Epithelial cell of proximal tubule (primary cell): ENCODE results near the gene DAB2IP. TPM values are rescaled to one million over a fixed set of nuclear protein-coding genes. Genes with fewer than 3 reads are reported as not detected.

Experiments used
- DNase-seq: peaks from one replicate; pipeline ENCODE4 v3.0.0-alpha.2; 2011; ENCODE audit warnings: low read depth
- H3K4me3 ChIP-seq: 2 replicates; pipeline ENCODE4 v1.5.1; 2011; ENCODE audit warnings: low read depth, mild to moderate bottlenecking, low read length
- total RNA-seq: library from RNA; depleted of rRNA; stranded (reverse); fragments of >200 nt; gene quantifications from 2 replicates; pipeline ENCODE4 v1.2.3, GENCODE V29; 2015
- TF ChIP-seq, protein P1 (sequence below): conservative IDR thresholded peaks from 2 replicates; pipeline ENCODE4 v1.5.1; 2012; ENCODE audit warnings: low read depth, mild to moderate bottlenecking, low read length

The DAB2IP gene
- total RNA-seq, 1 donor from 2014 or later: 23.8 TPM

DNA sequence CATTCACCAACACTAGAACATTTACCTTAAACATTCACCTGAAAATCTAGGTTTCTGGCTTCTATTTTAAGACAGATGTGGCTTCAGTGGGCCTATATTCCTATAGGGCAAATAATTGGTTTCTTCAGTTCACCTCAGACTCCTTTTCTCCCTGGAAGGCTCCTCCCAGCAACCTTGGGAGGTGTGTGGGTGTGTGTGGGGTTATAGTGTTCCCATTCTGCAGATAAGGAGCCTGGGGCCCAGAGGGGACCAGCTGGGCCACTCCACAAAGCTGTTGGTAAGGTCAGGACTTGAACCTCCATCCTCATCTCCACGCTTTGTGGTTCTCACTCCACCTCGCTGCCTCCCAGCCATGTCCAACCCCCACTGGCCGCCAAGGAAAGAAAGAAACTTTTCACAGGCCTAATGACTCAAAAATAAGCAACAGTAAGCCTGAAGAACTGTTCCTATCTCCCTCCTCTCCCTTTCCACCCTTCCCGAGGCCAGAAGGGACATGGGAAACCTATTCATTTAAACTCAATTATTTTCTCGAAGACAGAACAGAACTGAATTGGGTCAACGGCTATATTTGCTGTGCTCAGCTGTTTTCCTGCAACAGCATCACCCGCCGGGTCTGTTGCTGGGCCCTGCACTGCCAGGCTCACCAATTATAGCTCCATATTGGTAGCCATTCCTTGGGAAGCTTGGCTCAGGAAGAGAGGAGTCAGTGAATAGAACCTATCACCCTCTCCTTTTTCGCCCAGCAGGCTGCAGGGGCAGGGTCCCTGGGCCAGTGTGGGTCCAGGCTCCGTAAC lies 78.5 kb downstream of the DAB2IP start:
- H3K4me3 ChIP-seq: no peak overlapping the region
- TF ChIP-seq, protein P1, sequence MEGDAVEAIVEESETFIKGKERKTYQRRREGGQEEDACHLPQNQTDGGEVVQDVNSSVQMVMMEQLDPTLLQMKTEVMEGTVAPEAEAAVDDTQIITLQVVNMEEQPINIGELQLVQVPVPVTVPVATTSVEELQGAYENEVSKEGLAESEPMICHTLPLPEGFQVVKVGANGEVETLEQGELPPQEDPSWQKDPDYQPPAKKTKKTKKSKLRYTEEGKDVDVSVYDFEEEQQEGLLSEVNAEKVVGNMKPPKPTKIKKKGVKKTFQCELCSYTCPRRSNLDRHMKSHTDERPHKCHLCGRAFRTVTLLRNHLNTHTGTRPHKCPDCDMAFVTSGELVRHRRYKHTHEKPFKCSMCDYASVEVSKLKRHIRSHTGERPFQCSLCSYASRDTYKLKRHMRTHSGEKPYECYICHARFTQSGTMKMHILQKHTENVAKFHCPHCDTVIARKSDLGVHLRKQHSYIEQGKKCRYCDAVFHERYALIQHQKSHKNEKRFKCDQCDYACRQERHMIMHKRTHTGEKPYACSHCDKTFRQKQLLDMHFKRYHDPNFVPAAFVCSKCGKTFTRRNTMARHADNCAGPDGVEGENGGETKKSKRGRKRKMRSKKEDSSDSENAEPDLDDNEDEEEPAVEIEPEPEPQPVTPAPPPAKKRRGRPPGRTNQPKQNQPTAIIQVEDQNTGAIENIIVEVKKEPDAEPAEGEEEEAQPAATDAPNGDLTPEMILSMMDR: no peak
- DNase-seq: no peak

DNA sequence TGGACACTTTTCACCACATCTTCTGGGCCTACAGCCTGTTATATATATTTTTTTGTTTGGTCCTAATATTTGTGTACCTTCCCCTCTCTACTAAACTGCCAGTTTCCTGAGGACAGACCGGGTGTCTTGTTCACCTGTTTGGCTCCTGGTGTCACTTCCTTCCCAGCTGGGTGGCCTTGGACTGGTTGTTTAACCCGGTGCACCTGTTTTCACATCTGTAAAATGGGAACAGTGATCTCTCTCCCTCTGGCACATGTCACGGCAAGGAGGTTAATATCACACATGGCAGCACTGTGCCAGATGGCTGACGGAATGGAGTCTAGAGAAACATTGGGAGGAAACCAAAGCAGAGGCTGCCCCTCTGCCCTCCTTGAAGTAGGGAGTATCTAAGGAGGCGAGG lies 79.7 kb downstream of the DAB2IP start:
- no peak for DNase-seq
- TF ChIP-seq, protein P1: no peak
- H3K4me3 ChIP-seq: no peak overlapping the region

DNA sequence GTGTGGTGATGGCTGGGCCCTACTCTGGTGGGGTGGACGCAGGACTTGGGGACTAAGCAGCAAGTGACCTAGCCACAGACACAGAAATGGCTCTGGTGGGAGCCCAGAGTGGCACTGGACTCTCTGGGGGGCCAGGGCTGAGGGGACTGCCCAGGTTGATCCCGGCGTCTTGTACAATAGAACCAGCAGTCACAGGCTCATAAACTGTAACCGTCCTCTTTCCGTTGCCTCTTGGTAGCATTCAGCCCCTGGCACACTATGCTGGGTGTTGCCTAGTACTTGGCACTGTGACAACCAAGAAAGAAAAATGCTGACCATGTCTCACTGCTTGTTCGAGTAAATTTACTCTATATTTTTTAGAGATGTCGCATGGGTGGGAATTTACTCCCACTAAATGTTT lies 80.5 kb downstream of the DAB2IP start:
- DNase-seq: no peak
- H3K4me3 ChIP-seq: no peak overlapping the region
- TF ChIP-seq, protein P1: no peak

DNA sequence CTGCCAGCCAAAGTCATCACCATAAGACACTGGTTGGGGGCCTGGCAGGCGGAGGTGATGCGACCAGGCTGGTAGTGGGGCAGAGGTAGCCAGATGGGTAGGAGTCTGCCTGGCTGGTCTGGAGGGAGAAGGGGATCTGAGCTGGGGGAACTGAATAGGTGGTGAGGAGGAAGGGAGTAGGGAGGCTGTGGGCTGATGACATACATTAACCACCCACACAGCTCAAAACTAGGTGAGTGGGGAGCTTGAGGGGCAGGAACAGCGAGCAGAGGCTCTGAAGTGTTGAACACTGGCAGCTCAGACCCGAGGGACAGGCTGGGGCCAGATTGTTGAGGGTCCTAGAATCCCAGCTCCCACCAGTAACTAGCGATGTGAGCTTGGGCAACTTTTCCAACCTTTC lies 81.0 kb downstream of the DAB2IP start:
- DNase-seq: no peak
- TF ChIP-seq, protein P1: no peak
- no peak overlapping the region for H3K4me3 ChIP-seq

DNA sequence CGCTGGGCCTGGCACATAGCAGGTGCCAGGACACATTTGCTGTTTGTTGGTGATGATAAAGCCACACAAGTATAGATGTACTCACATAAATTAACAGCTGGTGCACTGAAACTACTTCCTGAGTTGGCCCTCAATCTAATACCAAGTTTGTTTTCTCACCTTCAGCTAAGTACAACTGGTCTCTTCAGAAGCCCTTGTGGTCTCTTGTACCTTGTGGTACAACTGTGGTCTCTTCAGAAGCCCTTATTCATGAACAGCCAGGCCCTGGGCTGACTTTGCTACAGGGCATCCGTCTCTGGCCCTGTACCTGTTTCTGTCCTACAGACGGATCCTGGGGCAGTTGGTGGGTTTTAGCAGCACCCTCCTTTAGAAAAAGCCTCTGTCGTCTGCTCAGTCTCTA lies 81.5 kb downstream of the DAB2IP start:
- no peak overlapping the region for H3K4me3 ChIP-seq
- TF ChIP-seq, protein P1: no peak
- DNase-seq: no peak

DNA sequence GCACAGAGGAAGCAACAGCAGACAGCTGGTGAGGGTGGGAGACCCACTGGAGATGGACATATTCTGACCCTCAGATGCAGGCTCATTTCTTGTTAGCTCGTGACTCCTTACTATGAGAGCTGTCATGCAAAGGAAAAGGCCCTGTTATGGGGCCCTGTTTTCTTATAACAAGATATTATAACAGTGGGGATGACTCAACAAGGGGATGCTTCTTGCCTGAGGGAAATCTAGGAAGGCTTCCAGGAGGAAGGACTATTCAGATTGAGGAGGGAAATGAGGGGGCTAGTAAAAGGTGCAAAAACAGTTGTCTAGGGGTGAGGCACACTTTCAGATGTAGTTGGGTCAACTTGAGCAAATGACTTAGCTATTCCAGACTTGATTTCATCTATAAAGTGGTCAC lies 83.0 kb downstream of the DAB2IP start:
- TF ChIP-seq, protein P1: no peak
- no peak overlapping the region for H3K4me3 ChIP-seq
- DNase-seq: no peak
